OCI-LY7 (cell line): ENCODE results near the gene KLHL33.

ENCODE experiments used
- CTCF ChIP-seq: fragments of 200-600 bp; sonication (generic); conservative IDR thresholded peaks from 2 replicates; pipeline ENCODE4 v1.5.1; 2014; ENCODE audit warnings: mild to moderate bottlenecking, antibody characterized with exemption, low read length, moderate library complexity, mixed read lengths
- EZH2phosphoT487 ChIP-seq: fragments of 200-600 bp; sonication (generic); IDR thresholded peaks from 2 replicates; pipeline ENCODE4 v1.6.1; 2018; ENCODE audit warnings: low read depth, borderline replicate concordance, mild to moderate bottlenecking, mixed run types, antibody characterized with exemption, low read length, moderate library complexity, mixed read lengths

GRCh38 chr14:20470603-20470901, 34.6 kb upstream of the KLHL33 start:
- TF ChIP-seq CTCF = no peak
- TF ChIP-seq EZH2phosphoT487 = no peak
